22Rv1 (cell line): ENCODE measurements around the gene CCND1.

Source experiments
- H3K27ac ChIP-seq: fragments of 450-650 bp; 2 replicates; pipeline ENCODE4 v1.5.1; 2017
- ZFX ChIP-seq: fragments of 450-650 bp; IDR thresholded peaks from 2 replicates; pipeline ENCODE4 v1.6.1; 2017; ENCODE audit warnings: antibody characterized with exemption, borderline replicate concordance
- TF ChIP-seq, protein P1 (sequence below): fragments of 450-650 bp; IDR thresholded peaks from 2 replicates; pipeline ENCODE4 v1.5.1; 2017; ENCODE audit warnings: mild to moderate bottlenecking

The CCND1 gene

DNA sequence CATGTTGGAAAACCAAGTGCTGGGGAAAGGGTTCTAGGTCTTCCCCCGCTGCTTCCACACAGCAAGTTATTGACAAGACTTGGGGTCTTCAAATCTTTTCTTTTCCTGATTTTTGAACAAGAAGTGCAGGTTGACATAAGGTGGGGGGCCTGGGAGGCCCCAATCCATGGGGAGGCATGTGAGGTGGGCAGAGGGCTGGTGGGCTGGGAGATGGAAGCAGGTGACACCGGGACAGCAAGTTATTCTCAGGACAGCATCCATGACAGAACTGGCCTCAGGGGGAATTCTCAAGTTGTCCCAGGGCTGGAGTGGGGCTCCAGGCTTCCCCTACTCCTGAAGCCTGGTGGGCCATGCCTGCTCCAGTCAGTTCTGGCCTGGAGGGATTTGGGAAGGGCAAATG, 57.4 kb downstream of the CCND1 start:
- TF ChIP-seq, protein P1, sequence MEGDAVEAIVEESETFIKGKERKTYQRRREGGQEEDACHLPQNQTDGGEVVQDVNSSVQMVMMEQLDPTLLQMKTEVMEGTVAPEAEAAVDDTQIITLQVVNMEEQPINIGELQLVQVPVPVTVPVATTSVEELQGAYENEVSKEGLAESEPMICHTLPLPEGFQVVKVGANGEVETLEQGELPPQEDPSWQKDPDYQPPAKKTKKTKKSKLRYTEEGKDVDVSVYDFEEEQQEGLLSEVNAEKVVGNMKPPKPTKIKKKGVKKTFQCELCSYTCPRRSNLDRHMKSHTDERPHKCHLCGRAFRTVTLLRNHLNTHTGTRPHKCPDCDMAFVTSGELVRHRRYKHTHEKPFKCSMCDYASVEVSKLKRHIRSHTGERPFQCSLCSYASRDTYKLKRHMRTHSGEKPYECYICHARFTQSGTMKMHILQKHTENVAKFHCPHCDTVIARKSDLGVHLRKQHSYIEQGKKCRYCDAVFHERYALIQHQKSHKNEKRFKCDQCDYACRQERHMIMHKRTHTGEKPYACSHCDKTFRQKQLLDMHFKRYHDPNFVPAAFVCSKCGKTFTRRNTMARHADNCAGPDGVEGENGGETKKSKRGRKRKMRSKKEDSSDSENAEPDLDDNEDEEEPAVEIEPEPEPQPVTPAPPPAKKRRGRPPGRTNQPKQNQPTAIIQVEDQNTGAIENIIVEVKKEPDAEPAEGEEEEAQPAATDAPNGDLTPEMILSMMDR = no peak
- no peak for TF ChIP-seq ZFX
- no peak overlapping the region for H3K27ac ChIP-seq

DNA sequence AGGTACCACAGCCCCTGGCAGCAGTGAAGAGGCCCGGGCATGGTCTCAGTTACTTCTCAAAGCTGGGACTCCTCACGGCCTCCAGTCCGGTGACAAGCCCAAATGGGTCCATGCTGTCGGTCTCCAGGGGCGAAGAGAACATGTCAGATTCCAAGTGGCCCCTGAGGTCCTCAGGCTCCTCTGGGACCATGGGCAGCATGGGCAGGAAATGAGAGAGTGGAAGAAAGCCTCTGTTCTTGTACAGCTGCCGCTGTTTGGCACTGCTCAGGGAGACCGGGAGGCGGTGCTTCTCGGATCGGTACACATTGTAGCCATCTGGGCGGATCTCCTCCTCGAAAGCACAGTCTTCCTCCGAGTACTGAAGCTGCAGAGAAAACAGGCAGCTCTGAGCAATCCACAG, 58.3 kb downstream of the CCND1 start:
- no peak for TF ChIP-seq ZFX
- TF ChIP-seq, protein P1 = no peak
- no peak overlapping the region for H3K27ac ChIP-seq

DNA sequence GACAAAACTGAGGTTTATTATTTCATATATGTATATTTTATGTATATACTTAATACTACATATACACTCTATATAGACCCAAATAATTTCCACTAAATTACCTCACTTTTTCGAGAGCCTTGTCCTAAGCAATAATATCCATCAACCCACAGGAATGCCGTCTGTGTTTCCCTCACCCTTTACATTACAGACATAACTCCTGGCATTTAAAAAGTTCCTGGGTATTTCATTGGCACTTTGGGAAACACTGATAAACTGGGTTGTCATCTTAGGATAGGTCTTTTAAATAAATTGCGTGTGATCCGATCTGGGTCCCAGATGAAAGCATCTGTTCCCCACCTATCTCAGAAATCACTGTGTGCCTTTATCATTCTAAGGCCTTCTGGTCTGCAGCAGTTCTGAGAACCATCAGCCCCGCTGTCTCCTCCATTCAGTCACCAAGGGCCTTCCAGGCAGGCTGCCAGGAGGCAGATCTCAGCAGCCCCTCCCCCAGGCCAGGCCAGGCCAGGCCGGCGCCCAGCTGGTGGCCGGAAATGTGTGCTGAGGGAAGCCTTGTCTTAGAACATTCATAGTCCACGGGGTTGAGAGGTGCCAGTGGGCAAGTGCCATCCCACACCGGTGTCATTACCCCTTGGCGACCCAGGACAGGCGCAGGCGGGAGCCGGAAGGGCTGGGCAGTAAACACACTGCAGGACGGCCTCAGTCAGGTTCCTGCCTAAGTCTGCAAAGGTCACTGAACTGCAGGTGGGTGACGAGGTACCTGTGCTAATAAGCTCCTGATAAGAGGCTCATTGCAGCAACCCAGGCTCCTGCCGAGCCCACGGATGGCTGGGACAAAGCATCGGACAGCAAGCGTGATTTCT, 59.6 kb downstream of the CCND1 start:
- no peak for TF ChIP-seq ZFX
- TF ChIP-seq, protein P1 = no peak

DNA sequence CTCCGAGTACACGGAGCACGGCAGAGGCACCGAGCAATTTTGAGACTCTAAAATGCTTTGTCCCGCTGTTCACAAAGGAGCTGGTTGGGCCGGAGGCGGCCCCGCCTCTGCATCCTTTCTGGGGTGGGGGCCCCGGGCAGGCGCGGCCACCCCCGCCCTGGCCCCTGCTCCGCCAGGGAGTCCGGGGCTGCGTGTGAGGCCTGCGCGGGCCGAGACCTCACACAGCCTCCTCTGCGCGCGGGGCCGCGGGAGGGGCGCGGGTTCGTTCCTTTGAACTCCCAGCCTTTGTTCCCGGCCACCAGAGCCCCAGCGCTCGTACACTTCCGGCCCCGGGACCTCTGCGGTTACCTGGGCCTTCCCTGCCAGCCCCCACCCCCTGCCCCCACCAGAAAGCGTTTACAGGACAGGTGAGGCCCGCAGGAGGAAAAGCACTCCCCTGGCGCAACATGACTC, 61.3 kb downstream of the CCND1 start:
- H3K27ac ChIP-seq = no peak overlapping the region
- no peak for TF ChIP-seq ZFX
- TF ChIP-seq, protein P1 = no peak

More for the DNA sequence above, 59.6 kb downstream of the CCND1 start:
- H3K27ac ChIP-seq = no peak overlapping the region

DNA sequence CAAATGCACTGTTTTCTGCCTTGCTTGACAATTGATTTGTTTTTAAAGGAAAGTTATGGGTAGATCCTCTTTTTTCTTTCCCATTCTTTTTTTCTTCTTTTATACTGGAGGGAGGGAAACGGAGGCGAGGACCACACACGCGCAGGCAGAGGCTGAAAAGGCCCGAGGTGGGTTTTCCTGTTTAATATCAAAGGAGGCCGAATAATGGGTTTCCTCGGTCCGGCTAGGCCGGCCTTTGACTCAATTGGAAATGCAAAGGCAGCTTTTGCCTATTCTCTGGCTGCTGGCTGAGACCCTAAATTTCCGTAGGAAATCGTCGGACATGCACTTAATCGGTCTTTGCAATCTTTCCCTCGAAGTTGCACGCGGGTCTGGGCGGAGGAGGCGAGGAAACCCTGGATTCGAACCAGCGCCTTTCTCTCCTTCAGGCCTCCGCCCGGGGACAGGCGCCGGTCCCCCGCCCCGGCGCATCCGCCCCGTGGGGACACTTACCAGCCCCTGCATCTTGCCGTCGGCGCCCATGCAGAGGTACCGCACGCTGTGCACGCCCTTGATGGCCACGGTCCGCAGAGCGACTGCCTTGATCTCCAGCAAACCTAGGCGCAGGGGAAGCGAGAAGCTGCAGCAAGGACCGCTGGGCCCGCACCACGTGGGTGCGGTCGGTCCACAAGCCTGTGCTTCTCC, 62.0 kb downstream of the CCND1 start:
- H3K27ac ChIP-seq = no peak overlapping the region
- TF ChIP-seq ZFX = no peak
- TF ChIP-seq, protein P1 = no peak

DNA sequence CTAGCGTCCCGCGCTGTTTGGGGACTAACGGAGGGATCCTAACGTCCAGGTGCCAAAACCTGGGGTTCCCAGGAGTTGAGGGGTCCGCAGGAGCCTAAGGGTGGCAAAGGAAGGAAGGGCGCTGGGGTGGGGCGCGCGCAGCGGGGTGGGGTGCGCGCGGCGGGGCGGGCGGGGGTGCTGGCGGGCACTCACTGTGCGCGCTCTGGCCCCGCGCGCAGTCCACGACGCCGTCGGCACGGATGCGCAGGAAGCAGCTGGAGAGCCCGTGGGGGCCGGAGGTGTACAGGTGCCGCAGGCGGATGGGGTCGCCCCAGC, 62.5 kb downstream of the CCND1 start:
- H3K27ac ChIP-seq = no peak overlapping the region
- TF ChIP-seq, protein P1 = no peak
- no peak for TF ChIP-seq ZFX
